HG03175 (cell line): ENCODE data around the gene CAPN13.

Experiments
- ATAC-seq: cut with Tn5 transposase; IDR thresholded peaks from one replicate; pipeline ENCODE4 v1.9.1; 2021; ENCODE audit warnings: mild to moderate bottlenecking, moderate library complexity; ENCODE audit not compliant: unreplicated experiment

Gene CAPN13

DNA sequence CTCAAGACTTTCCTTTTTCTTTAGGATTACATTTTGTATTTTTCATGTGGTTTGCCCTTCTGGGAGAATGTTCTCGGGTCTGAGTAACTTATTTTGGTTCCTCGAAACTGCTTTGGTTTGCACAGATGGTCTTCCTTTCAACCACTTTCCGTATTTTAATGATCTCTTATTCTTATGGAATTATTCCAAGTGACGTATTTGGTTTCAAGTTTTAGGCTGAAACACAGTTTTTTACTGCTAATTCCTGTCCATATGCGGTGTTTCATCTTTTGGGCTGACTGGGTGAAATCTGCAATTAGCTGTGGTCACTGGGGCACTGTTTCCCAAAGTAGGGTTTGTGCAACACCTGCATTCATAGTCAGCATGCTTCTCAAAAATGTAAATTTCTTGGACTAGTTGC is 122.7 kb downstream of the CAPN13 start:
- ATAC-seq: no peak

DNA sequence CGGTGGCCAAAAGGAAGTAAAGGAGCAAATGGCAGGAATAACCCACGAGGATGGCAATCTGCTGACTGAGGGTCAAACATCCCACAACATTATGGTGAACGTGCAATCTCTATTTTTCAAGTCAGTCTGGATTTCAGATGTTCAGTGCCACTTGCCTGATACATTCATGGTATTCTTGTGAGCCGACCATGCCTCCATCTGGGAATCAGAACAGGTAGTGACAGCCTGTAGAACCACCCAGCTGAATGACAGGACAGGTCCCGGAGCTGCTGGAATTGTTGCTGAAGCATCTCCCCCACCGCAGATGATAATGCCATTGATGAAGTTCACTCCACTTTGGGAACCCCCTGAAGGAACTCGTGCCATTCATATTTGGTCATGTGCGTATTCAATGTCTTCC is 123.2 kb downstream of the CAPN13 start:
- ATAC-seq: no peak

DNA sequence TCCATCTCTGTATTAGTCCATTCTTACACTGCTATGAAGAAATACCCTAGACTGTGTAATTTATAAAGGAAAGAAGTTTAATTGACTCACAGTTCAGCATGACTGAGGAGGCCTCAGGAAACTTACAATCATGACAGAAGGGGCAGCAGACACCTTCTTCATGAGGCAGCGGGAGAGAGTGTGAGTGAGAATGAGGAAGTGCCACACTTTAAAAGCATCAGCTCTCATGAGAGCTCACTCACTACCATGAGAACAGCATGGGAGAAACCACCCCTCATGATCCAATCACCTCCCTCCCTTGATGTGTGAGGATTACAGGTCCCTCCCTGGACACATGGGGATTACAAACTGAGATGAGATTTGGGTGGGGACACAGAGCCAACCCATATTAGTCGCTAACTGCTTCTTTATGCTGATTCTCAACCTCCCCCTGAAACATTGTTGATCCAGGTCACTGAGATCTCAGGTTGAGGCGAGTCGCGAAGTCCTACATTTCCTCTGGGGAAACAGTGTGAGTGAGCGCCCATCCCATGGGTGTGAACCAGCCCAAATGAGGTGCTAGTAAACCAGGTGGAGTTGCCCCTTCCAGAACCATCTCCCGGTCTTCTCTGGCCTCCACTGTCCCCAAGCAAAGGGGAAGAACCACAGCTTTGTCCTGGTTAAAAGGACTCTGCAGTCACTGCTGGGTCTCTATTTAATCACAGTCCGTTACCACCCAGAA is 123.8 kb downstream of the CAPN13 start:
- ATAC-seq: peak; percentile 72

DNA sequence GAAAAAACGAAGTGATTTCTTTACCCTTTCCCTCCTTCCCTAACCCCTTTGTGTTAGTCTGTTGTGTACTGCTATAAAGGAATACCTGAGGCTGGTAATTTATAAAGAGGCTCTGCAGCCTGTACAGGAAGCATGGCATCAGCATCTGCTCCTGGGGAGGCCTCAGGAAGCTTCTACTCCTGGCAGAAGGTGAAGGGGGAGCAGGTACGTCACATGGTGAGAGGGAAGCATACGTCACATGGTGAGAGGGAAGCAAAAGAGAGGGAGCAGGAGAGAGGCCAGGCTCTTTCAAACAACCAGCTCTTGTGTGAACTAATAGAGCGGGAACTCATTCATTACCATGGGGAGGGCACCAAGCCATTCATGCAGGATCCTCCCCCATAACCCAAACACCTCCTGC is 126.2 kb downstream of the CAPN13 start:
- ATAC-seq: no peak

DNA sequence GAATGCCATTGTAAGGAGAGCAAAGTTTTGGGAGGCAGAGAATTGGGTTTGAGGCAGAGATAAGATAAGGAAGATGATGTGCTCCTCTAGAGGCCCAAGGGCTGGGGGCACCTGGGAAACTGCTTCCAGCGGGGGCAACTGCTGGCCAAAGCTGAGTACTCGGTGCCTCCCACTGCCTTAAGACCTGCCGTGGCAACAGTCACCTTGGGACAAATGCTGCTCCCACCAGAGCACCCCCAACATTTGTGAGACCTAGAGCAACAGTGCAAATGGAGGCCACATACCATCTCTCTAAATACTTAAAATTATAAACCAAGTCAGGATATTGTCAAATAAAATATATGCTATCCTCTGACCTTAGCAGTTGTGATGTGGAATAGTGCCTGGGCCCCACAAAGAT is 127.1 kb downstream of the CAPN13 start:
- no peak for ATAC-seq

DNA sequence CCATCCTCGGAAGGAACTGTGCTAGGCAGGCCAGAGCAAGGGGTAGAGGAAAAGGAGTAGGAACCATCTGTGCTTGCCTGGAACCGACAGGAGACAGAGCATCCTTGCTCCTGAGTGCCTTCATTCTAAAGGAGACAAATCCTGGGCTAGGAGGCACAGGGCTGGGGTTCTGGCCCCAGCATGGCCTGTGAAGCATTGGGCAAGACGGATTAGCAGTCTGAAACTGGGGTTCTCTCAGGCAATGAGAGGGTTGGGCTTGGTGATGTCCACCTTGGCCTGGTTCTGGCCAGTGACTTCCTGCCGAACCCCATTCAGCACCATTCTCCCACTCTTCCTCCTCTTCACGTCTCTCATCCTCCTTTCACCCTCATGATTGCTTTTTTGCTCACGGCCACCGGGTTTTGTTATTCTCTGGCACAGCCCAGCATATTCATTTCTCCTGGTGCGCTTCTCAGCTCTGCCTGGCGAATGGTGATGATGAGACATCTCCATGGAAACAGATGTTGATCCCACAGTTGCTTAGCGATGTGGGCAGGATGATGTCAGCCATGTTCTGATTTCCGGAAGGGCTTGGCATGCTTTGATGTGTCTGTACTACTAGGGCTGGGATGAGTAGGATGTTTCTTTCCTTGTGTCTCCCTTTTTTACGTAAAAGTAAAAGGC is 127.7 kb downstream of the CAPN13 start:
- no peak for ATAC-seq

DNA sequence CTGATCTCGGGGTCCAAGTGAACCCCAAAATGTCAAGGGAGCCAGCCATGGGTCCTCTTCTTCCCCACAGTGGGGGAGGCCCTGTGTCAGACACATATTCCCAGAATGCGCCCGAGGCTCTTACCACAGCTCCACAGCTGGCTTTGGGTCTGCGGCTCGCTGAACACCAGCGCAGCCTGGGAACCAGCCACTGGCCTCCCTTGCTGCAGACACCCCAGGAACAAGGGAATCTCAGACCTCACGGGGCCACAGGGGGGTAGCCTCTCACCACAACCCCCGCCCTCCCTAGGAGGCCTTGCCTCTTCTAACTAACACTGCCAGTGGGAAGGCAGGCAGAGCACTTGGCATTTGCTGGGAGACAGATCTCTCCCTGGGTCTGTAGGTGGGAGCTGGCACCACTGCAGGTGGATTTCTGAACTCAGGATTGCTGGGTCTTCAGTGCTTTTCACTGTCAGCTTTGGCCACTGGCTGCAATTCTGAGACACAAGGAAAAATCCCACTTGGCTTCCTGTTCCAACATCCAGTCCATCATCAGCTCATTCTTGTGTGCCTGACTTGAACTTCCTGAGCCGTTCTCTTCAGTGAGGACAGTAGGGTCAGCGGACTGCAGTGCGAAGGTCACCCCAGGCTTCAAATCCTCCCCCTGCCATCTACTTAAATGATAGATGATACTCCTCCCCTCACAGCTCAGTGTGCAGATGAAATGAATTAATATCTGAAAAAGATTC is 128.7 kb downstream of the CAPN13 start:
- no peak for ATAC-seq

DNA sequence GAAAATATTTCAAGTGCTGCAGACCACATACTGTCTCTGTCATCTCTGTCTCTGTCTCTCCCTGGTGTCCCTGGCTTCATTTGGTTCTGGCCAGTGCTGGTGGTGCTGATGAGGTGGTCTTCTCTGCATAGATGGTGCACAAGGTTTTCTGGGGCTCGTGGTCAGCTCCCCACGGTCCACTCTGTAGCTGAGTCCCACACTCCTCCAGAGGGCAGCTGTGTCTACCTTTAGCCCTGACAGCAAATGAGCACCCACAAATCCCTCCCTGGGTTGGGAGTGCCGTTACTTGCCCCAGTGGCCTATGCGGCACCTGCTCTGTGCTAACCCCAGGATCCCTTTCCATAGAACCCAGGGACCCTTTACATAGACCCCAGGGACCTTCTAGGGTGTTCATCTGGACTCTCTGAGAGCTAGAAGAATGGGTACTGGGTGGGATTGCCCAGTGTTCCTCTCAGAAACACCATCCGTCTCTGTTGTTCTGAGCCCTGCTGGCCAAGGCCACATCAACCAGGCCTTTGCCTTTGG is 129.3 kb downstream of the CAPN13 start:
- ATAC-seq: no peak

DNA sequence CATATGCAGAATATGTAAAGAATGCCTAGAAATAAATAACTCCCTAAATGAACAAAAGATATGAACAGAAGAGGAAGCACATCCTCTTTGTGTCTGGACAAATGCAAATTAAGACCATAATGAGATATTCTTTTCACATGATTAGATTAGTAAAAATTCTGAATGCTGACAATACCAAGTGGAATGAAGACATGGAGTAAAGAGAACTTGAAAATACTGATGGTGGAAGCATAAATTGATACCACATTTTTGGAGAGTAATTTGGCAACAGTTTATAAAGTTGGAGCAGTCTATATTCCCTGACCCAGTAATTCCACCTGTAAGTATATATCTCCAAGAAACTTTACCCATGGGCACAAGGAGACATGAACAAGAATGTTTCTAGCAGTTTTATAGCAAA is 130.0 kb downstream of the CAPN13 start:
- ATAC-seq: no peak

DNA sequence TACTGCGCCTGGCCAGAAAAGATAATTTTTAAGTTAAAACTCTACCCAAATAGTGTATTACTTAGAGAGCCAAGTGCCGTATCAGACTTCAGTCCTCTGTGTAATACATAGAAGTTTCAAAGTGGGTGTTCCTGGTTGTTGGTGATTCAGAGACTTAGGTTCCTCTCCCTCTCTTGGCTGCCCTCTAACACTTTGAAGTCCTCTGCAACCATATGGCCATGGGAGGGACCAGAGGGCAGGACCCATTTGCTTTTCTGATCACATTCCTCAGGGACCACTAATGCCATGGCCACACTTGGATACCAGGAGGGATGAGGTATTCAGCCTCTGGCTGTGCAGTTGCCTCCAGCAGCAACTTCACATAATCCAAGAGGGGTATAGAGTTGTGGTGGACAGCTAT is 131.5 kb downstream of the CAPN13 start:
- no peak for ATAC-seq

DNA sequence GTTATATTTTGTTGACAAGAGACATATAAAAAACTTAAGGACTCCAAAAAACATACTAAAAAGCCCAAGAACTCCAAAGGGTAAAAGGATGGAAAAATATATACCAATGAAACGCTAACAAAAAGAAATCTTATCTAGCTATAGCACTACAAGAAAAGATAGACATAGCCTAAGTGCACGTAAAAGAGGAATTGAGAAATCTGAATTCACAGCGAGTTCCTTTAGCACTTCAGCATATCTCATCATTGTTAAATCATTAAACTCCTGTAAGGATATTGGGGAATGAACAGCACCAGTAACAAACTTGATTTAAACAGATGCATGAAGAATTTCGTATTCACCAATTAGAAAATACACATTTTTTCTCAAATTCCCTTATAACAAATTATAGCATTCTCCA is 134.1 kb downstream of the CAPN13 start:
- no peak for ATAC-seq
